ENCODE results near the gene ZFP69B. TPM values are rescaled to one million over a fixed set of nuclear protein-coding genes. Genes with fewer than 3 reads are reported as not detected.
A peak's percentile ranks its signal among the peaks of the same experiment; 100 is the strongest.

Gene ZFP69B
- total and polyA plus RNA-seq, 11 donors = 0.42 to 2.6 (median 1.1) TPM

DNA sequence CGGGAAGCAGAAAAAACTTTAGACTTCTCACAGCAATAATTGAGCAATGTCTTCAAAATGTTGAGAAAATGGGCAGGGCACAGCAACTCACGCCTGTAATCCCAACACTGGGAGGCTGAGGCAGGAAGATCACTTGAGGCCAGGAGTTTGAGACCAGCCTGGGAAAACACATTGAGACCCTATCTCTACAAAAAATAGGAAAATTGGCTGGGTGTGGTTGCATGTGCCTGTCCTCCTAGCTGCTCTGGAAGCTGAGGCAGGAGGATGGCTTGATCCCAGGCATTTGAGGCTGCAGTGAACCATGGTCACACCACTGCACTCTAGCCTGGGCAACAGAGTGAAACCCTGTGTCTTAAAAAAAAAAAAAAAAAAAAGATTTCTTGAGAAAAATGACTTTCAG, 19.1 kb downstream of the ZFP69B start:
- H3K9me3 ChIP-seq = peaks cover 0 to 92% (median 74%) of the 10 kb centered on the region in 12 donors
- ATAC-seq (no peak), DNase-seq (no peak)
- no peaks in the 10 kb centered on the region for H3K27me3 ChIP-seq
- 89 to 98% (median 96%) methylated on average over 2 of the region's 2 CpGs for WGBS, 4 donors
- no peak overlapping the region for H3K4me3 ChIP-seq
- peaks cover 0 to 6% (median 0%) of the 10 kb centered on the region in 9 donors for H3K36me3 ChIP-seq
- TF ChIP-seq, protein P1, sequence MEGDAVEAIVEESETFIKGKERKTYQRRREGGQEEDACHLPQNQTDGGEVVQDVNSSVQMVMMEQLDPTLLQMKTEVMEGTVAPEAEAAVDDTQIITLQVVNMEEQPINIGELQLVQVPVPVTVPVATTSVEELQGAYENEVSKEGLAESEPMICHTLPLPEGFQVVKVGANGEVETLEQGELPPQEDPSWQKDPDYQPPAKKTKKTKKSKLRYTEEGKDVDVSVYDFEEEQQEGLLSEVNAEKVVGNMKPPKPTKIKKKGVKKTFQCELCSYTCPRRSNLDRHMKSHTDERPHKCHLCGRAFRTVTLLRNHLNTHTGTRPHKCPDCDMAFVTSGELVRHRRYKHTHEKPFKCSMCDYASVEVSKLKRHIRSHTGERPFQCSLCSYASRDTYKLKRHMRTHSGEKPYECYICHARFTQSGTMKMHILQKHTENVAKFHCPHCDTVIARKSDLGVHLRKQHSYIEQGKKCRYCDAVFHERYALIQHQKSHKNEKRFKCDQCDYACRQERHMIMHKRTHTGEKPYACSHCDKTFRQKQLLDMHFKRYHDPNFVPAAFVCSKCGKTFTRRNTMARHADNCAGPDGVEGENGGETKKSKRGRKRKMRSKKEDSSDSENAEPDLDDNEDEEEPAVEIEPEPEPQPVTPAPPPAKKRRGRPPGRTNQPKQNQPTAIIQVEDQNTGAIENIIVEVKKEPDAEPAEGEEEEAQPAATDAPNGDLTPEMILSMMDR (IDR thresholded peaks at IDR 0.05) = no peak
- TF ChIP-seq POLR2A (IDR thresholded peaks at IDR 0.05) = no peak
- intact Hi-C loops (cut with DNase I) = no loop called here
- H3K4me1 ChIP-seq = no peaks in the 10 kb centered on the region
- H3K27ac ChIP-seq = no peak overlapping the region

DNA sequence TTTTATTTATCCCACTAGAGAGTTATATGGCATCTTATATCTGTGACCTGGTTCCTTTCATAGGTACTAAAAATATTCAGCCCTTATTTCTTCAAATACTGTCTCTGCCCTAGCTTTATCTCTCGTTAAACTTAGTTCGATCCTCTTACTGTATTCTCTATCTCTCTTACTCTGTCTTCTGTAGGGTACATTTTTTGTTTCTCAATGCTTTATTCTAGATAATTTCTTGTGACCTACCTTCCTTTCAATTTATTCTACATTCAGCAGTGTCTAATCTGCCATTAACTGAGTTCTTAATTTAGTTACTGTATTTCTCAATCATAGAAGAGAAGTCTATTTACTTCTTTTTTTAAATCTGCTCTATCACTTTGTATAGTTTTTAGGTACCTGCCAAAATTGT, 25.0 kb downstream of the ZFP69B start:
- H3K27ac ChIP-seq = no peak overlapping the region
- ATAC-seq = no peak
- H3K9me3 ChIP-seq = peaks cover 0 to 51% (median 33%) of the 10 kb centered on the region in 12 donors
- WGBS, 4 donors = 93 to 95% (median 94%) methylated on average over 2 of the region's 2 CpGs
- no peak overlapping the region for H3K4me3 ChIP-seq
- TF ChIP-seq, protein P1 (IDR thresholded peaks at IDR 0.05) = no peak
- TF ChIP-seq POLR2A (IDR thresholded peaks at IDR 0.05) = no peak
- H3K36me3 ChIP-seq = no peaks in the 10 kb centered on the region
- H3K27me3 ChIP-seq = no peaks in the 10 kb centered on the region
- intact Hi-C loops (cut with DNase I) = no loop called here
- H3K4me1 ChIP-seq = peaks cover 0 to 17% (median 7%) of the 10 kb centered on the region in 12 donors
- DNase-seq = no peak

DNA sequence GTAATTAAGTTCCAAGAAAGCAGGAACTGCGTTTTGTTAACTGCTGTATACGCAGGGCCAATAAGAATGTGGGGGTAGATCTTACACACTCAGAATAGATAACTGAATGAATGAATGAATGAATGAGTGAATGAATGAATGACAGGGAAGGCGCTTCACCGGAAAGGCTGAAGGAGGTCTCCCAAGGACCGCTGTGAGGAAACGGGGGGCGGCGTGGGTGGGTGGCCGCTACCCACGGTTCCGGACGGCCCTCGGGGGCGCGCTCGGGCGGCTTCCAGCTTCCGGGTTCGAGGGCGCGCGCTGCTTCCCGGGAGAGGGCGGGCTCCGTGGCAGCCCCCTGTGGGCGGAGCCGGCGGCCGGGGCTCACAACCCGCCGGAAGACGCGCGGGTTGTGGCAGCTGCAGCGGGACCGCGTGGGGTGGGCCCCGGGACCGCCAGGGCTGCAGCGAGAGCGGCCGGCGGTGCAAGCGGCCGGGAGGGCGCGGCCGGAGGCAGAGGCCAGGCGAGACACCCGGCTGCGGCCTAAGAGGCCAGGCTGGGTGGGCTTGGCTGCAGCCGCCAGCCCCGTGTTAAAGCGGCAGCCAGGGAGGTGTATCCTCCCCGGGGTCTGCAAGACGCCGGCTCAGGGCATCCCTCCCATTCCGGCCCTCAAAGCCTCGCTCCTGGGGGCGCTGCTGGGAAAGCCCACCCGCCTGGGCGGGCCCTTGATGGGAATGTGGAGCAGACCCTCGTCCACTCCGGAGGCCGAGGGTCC, 26.8 kb downstream of the ZFP69B start, which contains the start of gene ZFP69:
ZFP69 (plus strand) TSS at position 367 of the 754 bp plus-strand sequence. CDS start 2,072 bp downstream, outside the sequence.
- Histone ChIP-seq H3K4me1 (peaks cover 0 to 17% (median 7%) of the 10 kb centered on the region in 12 donors), H3K36me3 (peaks cover 0 to 8% (median 6%) of the 10 kb centered on the region in 9 donors), H3K27ac (peak within 1 kb of the TSS in 11 of 12 donors; percentile 17 to 80 (median 68)), H3K9me3 (peaks cover 0 to 36% (median 26%) of the 10 kb centered on the region in 12 donors), H3K27me3 (no peaks in the 10 kb centered on the region), H3K4me3 (peak within 1 kb of the TSS; percentile 64 to 99 (median 89))
- DNase-seq = peak; percentile 75 to 89 (median 80)
- intact Hi-C loops (cut with DNase I) = no loop called here
- WGBS, 4 donors = 0 to 1% (median 0%) methylated on average over 31 to 65 of the region's 65 CpGs
- TF ChIP-seq POLR2A (IDR thresholded peaks at IDR 0.05) = peak in 1 of 2 donors; percentile 68
- TF ChIP-seq, protein P1 (IDR thresholded peaks at IDR 0.05) = peak in 1 of 12 donors; percentile 15
- ATAC-seq = peak; percentile 54 to 98 (median 94)

DNA sequence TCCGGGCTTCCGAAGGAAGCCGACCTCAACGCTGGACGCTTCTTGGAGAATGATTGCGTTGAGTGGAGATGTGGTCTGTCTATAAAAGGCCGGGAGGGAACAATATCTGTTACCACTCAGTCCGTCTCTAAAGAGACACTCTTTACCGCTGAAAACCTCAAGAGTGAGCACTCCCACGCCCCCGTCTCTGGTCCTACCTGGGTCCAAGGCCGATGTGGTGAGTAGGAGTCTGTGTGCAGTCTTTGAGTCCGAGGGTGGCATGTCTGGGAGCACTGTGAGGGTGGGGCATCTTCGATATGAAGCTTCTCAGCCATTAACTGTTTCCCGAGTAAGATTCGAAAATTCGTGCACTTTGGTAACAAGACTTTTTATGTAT, 27.4 kb downstream of the ZFP69B start:
- Histone ChIP-seq H3K27me3 (no peaks in the 10 kb centered on the region), H3K27ac (peak overlapping the region in 11 of 12 donors; percentile 17 to 80 (median 68)), H3K4me3 (peak overlapping the region; percentile 64 to 99 (median 89)), H3K36me3 (peaks cover 0 to 14% (median 12%) of the 10 kb centered on the region in 9 donors), H3K9me3 (peaks cover 0 to 36% (median 26%) of the 10 kb centered on the region in 12 donors), H3K4me1 (peaks cover 0 to 17% (median 7%) of the 10 kb centered on the region in 12 donors)
- DNase-seq (peak in 1 of 5 donors; percentile 28), ATAC-seq (peak in 3 of 4 donors; percentile 49 to 65 (median 49))
- intact Hi-C loops (cut with DNase I) = no loop called here
- TF ChIP-seq POLR2A (IDR thresholded peaks at IDR 0.05) = no peak
- TF ChIP-seq, protein P1 (IDR thresholded peaks at IDR 0.05) = no peak
- 3 to 11% (median 3%) methylated on average over 10 to 17 of the region's 17 CpGs for WGBS, 4 donors

Measured in heart left ventricle (tissue), 16 donors.